GM21381 (cell line): ENCODE results near the gene RPL27A.

Experiments used
- ATAC-seq: cut with Tn5 transposase; IDR thresholded peaks from one replicate; pipeline ENCODE4 v1.9.1; 2021; ENCODE audit warnings: mild to moderate bottlenecking, moderate library complexity; ENCODE audit not compliant: unreplicated experiment

Gene RPL27A

DNA sequence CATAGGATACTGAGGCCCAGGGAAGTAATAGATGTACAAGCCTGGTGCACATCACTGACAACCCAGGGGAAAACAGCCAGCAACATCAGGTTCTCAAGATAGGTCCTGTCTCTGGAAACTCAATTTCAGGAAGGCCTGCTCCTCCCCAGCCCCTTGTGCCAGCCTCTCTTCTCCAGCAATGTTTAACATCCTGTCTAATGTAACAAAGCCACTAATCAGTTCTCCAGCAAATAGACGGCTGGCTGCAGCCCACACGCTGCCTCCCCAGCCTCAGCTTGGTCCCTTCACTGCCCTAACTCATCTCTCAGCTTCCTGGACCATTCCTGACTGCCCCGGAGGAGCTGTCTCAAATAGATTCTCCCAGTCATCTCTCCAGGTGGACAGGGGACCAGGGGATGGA, 37.8 kb downstream of the RPL27A start:
- ATAC-seq, result no peak

DNA sequence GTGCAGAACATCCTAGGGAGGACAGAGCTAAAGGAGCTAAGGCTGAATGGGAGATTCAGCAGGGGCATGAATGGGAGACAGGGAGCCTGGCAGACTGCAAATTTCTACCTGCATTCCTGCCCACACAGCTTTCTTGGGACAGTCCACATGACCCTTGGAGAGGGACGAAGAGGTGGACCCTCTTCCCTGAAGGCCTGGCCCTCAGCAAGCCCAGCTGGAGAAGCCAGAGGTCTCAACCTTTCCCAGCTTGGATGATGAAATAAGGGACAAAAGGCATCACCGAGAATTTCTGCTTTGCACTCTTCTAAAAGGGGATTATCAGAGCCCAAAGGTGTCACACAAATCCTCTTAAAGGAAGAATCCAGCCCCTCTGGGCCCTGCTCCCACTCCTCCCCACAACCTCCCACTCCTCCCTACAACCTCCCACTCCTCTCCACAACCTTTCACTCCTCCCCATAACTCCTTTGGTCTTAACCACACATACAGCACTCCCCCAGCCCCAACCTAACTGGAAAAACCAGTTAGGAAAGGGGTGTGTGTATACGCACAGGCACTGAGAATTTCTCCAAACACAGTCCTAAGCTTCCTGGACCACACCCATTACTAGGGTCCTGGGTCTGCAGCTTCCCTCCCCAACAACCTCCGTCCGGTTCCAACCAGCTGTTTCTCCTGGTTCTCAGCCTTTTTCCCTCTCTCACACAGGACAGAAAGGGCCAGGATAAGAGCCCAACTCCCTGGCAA, 38.4 kb downstream of the RPL27A start:
- ATAC-seq, result no peak

DNA sequence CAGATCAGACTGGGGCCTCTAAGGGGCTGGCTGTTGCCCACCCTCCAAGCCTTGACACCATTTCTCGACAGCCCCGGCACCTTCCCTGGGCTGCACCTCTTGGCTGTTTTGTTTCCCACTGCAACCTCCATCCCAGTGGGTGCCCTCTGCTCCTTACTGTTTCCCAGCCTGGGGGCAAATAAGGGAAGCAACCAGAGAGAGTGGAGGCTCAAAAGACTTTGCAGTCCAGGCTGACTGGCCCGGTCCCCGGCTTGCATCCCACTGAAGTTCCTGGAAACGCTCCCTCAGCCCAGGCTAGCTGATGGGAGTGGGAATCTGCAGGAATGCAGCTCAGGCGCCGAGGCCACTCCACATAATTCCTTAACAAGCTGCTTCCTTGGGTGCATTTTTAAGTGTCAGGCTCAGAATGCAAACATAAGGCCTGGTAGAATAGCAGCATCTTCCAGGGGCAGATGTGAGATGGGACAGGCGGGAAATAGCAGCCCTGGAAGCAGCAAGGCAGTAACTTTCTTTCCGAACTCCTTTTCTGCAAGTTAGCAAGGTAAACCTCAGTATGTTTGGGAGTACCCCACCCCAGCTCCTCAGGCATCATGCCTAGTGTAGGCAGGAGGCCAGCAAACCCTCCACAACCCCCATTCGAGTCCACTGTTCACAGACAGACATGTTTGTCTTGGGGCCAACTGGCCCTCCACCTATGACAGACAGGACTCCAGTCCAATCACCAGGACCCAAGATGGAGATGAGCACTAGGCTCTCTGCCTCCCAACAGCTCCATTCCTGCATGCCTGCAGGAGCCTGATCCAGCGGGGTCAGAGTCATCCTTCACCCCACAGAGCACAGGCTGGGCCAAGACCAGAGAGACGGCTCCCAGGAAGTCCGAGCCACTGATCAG, 39.3 kb downstream of the RPL27A start:
- ATAC-seq, result no peak

DNA sequence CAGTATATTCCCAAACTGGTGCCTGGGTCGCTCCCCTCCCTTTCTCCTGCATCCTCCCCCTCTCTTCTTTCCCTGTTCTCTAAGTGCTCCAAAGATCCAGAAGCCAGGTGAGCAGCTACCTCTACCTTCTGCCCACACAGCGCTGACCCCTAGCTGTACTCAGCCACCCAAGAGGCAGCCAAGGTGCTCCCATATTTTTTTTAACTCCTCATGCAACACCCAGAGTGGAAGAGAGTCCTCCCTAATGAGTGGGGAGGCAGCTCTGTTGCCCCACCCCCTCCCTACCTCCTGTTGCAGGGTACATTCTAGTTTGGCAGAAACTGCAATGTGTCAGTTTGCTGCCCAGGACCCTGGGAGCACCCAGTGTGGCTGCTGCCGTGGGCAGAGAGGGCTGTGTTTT, 40.2 kb downstream of the RPL27A start:
- ATAC-seq, result no peak

DNA sequence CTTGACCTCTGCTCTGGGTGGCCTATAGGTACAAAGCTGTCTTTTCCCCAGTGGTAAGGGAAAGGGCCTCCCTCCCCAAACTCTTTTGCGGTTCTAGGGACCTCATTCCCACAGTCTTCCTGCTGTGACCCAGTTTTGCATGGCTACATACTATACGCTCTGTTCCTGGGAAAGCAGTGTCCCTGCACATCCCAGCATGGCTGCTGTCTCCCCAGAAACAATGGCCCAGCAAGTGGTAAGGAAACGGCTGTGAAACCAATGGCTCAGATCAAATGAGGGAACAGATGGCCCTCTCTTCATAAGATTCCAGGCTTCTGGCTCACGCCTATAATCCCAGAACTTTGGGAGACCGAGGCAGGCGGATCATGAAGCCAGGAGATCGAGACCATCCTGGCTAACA, 41.1 kb downstream of the RPL27A start:
- no peak for ATAC-seq

DNA sequence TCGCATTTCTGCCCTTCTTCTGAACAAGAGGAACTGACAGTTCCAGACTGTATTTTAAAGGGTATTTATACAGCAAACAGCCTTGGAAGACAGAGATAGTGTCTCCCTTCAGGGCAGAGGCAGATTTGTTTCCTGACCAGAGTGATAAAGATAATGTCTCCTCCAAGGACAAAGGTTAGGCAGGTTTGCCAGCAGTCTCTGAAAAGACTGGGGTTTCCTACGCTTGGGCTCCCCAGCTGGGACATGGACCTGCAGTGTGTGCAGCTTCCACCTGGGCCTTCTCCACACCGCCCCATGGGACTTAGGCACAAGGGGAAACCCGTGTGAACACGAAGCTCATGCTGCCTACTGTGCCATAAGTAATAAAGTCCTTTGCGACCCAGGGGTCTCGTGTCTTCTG, 42.1 kb downstream of the RPL27A start:
- ATAC-seq, result no peak

DNA sequence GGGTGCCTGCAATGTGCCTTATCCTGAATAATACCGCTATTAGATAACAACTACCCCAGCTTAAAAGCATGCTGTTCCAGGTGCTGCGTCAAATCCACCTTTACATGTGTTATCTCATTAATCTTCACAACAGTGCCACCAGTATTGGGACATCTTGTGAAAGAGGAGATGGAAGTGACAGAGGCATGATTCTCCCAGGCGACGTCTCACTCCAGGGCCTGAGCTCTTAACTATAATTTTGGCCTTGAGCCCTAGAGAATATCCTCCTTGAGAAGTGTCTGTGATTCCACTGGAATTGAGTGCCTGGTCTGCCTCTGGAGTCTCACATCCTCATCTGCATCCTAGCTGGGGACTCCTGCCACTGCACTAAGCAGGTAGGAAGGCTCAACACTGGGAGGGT, 43.8 kb downstream of the RPL27A start:
- no peak for ATAC-seq

DNA sequence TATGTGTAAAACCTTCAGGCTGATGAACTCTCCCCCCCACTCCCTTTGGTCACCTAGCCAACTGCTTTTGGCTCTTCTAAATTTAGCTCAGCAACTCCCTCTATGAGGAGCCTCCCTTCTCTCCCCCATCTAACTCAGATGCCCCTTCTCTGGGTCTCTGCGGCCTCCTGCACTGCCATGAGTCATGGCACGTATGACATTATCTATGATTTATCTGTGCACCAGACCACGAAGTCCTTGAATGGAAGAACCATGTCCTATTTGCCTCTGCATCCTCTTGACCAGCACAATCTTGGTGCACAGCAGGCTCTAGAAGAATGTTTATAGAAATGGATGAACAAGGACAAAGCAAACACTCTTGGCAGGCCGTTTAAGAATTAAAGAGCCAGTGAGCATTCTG, 46.0 kb downstream of the RPL27A start:
- no peak for ATAC-seq

DNA sequence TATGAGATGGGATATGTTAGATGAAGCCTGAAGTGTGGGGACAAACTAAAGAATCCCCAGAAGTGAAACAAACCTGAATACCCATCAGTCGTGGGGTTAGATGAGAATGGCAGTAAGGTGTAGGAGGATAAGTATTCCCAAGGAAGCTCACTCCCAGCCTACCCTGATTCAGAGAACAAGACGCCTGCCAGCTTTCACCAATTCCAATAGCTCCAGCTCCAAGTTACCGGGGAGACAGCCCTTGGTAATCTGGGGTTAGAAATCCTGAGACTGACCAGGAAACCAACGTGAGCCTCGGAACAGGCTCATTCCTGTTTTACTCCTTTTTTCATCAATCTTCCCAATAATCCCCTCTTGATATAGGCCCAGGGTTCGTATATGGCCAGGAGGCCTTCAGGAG, 46.5 kb downstream of the RPL27A start:
- ATAC-seq, result no peak

DNA sequence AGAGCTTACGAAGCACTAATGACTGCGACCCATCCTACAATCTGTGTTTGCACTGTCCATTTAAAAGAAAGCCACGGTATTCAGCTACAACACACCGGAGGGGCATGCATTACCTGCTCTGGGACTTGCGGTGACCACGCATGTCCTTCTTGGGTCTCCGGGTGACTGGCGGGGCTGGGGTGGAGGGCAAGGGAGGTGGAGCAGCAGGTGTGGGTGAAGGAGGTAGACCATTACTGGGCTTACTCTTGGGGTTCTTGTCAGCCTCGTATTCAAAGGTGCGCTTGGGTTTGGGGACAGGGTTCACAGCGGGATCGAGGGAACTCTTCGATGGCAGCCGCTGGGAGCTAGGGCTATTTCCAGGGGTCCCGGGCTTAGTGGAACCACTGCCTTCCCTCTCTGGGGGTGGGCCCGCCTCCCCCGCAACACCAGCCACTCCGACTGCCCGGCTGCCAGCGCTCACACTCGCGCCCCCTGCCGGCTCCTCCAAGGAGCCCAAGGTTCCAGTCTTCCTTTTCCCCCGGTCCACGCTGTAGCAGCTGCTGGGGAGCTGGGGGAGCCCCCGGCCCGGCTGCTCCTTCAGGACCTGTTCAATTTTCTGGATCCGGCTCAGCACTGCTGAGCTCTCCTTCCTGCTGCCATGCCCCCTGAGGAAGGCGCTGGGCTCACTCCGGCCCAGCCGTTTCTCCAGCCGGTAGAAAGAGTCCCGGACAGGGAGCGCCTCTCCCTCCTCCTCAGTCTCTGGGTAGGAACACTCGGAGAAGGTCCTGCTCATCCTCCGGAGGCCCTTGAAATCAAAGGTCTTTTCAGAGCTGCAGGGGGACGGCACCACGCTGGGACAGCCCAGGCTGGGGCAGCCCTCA, 47.5 kb downstream of the RPL27A start:
- no peak for ATAC-seq

DNA sequence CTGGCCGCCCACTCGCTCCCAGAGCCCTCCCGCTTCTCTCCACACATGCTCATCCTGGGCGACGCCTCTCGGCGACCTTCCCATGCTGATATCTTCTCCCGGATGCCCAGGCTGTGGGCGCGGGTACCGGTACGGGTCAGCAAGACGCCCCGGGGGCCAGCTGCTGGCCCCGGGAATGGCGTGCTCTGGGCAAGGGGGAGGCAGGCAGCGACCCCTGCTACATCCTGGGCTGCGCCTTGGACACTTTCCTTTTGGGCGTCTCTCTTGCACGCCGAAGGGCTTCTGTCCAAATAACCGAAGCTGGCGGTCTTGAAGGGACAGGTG, 48.1 kb downstream of the RPL27A start:
- no peak for ATAC-seq

DNA sequence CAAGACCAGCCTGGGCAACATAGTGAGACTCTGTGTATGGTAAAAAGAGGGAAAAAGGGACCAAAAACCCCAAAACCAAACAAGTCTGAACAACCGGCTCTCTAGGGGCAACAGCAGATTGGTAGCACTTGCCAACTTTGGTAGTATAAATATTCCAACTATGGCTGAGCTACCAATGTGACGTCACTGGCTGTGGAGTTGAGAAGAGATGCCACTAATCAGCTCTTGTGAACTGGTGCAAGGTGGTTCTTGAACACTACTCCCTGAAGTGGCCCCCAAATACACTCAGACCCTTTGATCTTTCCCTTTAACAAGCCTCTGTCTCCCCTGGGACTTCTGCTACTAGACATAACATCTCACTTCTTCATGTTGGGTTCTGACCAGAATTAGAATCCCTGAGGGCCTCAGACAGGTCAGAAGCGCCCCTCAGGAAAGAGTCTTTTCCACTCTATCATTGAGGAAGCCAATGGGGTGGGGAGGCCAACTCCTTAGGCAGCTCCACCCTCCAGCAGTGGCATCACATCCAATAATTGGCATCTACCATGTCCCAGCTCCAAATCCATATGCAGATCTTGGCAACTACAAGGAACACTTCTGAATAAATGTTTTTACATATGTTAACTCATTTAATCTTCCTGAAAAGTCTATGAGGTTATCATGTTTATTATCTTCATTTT, 49.2 kb downstream of the RPL27A start:
- ATAC-seq, result no peak

DNA sequence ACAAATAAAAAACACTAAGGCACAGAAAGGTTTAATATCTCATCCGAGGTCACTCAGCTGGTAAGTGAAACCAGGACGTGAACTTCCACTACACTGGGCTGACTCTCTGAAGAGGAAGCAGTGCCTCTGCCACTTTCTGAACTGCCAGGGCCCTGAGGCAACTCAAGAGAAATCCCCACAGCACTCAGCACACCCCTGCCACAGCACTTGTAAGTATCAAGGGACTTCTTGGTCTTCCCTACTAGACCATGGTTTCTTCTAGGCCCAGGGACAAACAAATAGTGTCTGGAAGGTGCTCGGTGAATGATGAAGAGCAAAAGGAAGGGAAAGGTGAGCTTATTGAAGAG, 49.7 kb downstream of the RPL27A start:
- ATAC-seq, result peak; percentile 91

DNA sequence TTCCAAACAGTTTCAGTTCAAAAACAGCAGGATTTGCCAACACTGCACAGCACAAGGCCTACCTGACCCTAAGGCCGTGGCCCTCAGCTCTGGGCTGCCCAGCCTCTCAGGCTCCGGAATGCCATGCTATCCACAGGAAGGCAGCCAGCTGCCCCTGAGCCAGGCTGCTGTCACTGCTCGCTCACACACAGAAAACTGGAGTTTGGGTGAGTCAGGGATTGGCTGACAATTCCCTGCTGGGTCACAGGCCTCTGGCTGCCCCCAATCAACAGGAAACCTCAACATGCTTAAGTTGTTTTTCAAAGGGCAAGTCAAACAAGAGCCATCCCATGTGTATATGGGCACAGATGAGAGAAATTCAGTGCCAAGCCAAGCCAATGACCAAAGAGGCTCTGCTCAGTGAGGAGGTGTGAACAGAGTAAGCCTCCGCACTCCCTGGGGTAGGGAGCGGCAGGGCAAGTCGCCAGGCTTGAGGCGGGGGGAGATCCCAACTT, 50.2 kb downstream of the RPL27A start:
- no peak for ATAC-seq

DNA sequence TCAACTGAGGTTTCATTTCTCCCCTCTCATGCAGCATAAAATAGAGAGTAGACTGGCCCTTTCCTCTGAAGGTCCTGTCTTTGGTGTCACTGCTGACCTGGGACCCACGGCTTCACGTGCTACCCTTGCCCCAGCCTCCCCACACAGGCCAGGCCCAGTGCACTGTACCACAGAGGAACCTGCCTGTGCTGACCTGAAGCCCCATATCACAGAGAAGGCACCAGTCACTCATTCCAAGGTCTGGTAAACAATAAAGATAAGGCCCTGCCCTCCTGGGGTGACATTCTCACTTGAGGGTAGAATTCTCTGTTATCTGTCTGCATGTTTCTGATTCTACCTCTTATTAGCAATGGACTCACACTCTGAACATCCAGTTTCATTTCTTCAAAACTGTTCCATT, 51.3 kb downstream of the RPL27A start:
- ATAC-seq, result no peak

DNA sequence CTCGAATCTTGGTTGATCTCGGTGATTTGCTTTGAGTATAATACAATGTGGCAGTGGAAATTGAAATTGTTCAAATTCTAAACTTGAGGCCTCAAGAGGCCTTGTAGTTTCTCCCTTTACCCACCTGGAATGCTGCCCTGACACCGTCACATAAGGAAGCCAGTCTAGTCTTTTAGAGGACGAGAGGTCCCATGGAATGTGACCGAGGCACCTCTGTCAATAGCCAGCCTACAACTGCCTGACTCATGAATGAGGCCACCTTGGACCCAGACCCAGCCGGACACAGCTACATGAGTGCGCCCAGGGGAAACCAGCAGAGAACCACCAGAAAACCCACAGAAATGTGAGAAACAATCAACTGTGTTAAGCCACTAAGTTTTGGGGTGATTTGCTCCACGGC, 52.5 kb downstream of the RPL27A start:
- ATAC-seq, result no peak

DNA sequence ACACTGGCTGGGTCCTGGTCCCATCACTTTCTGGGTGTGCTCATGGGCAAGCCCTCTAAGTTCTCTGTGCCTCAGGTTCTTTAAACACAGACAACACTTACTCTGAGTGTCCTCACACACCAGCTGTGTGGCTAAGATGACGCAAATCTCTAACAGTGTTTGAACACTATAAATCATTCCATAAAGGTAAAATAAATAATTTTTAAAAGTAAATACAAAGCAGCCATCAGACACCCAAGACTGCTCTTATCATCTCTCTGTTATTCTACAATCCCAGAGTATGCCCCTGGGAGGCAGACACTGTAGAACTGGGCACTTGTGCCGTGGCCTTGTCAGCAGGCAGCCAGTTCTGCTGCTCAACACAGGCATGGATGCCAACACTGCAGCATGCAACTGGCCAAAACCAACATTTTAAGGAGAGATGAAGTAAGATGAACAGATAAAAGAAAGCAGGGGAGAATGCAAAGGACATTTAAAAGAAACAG, 56.8 kb downstream of the RPL27A start:
- ATAC-seq, result no peak
